K562 (cell line): Measurements from ENCODE around the gene LRRC25. TPM values are rescaled to one million over a fixed set of nuclear protein-coding genes. Genes with fewer than 3 reads are reported as not detected.

ENCODE experiments used
- ARID3B ChIP-seq: fragments of 250-450 bp; sonication (Bioruptor Pico); IDR thresholded peaks from 2 replicates; pipeline ENCODE4 v1.4.0; 2020; ENCODE audit warnings: borderline replicate concordance
- ATF7 ChIP-seq: fragments of 450-650 bp; IDR thresholded peaks from 2 replicates; pipeline ENCODE4 v1.7.1; 2014; ENCODE audit warnings: mild to moderate bottlenecking, moderate library complexity
- BACH1 ChIP-seq: fragments of 200-800 bp; sonication (Bioruptor generic); IDR thresholded peaks from 2 replicates; pipeline ENCODE4 v1.6.1; 2016; ENCODE audit warnings: missing genetic modification characterization, missing compliant biosample characterization
- EWSR1 ChIP-seq: fragments of 450-650 bp; IDR thresholded peaks from 2 replicates; pipeline ENCODE4 v1.6.1; 2018; ENCODE audit warnings: borderline replicate concordance, mild to moderate bottlenecking, low read depth, moderate library complexity; ENCODE audit not compliant: partially characterized antibody
- FOXJ2 ChIP-seq: fragments of 200-800 bp; sonication (Bioruptor generic); IDR thresholded peaks from 2 replicates; pipeline ENCODE4 v1.6.1; 2016; ENCODE audit warnings: missing genetic modification characterization, missing compliant biosample characterization
- HNRNPH1 ChIP-seq: fragments of 200-400 bp; formaldehyde crosslinking; optimal IDR thresholded peaks from 2 replicates; pipeline ENCODE3; 2017; ENCODE audit warnings: low read depth, mild to moderate bottlenecking, low read length, moderate library complexity
- JUND ChIP-seq, 2 experiments: IDR thresholded peaks; 2 replicates in 1 of 2; 3 replicates in 1 of 2; pipeline ENCODE4 v1.6.1; 2011; ENCODE audit warnings: borderline replicate concordance in 2 of 2, low read depth in 2 of 2, low read length in 2 of 2, improper control_type of control experiment in 1 of 2, missing biosample characterization in 1 of 2, missing genetic modification characterization in 1 of 2, missing genetic modification reagents in 1 of 2
- KDM1A ChIP-seq, 2 experiments: fragments of 450-650 bp; IDR thresholded peaks; 2 replicates each; pipeline ENCODE4 v1.6.1; 2016; ENCODE audit warnings: mild to moderate bottlenecking in 2 of 2
- SOX6 ChIP-seq: fragments of 450-650 bp; IDR thresholded peaks from 2 replicates; pipeline ENCODE4 v1.6.1; 2014; ENCODE audit warnings: mild to moderate bottlenecking
- TCF3 ChIP-seq: sonication (generic); formaldehyde crosslinking; IDR thresholded peaks from 2 replicates; pipeline ENCODE4 v1.4.0; 2020; ENCODE audit warnings: mild to moderate bottlenecking, missing genetic modification reagents
- VEZF1 ChIP-seq: fragments of 200-800 bp; sonication (Bioruptor generic); IDR thresholded peaks from 2 replicates; pipeline ENCODE4 v1.6.1; 2017; ENCODE audit warnings: missing genetic modification characterization, missing compliant biosample characterization
- ZNF263 ChIP-seq: sonication (generic); formaldehyde crosslinking; IDR thresholded peaks from 2 replicates; pipeline ENCODE4 v1.8.0; 2022; ENCODE audit warnings: mild to moderate bottlenecking, missing genetic modification reagents, borderline replicate concordance
- ZNF282 ChIP-seq: sonication (generic); formaldehyde crosslinking; IDR thresholded peaks from 2 replicates; pipeline ENCODE4 v1.8.1; 2023; ENCODE audit warnings: missing genetic modification reagents
- polyA plus RNA-seq, 8 experiments: library from polyadenylated mRNA; depleted of rRNA in 4 of 8; stranded (reverse) in 5 of 8; unstranded in 3 of 8; fragments of >200 nt; fragmentation: Nextera tagmentation in 2 of 8; fragmentation: Illumina TruSeq in 1 of 8; extraction: Ambion mirVana in 2 of 8; extraction: Trizol in 1 of 8; gene quantifications; 2 replicates each; pipeline versions ENCODE4 v1.2.1 to v1.2.3, GENCODE V29; 2011 to 2014; ENCODE audit warnings: inconsistent platforms in 1 of 8, missing spikeins in 1 of 8
- total RNA-seq, 7 experiments: library from RNA; depleted of rRNA in 6 of 7; stranded (reverse); fragments of >200 nt in 6 of 7; fragmentation: Illumina TruSeq in 2 of 7; extraction: Trizol in 2 of 7; gene quantifications; 2 replicates each; pipeline versions ENCODE4 v1.2.1 to v1.2.3, GENCODE V29; 2011 to 2021; ENCODE audit warnings: low replicate concordance in 1 of 7
- TF ChIP-seq, protein P1 (sequence below): fragments of 200-800 bp; sonication (Bioruptor generic); IDR thresholded peaks from 2 replicates; pipeline ENCODE4 v1.6.1; 2016; ENCODE audit warnings: missing genetic modification characterization, missing compliant biosample characterization
- TF ChIP-seq, protein P2 (sequence below): sonication (generic); formaldehyde crosslinking; IDR thresholded peaks from 2 replicates; pipeline ENCODE4 v1.8.0; 2022; ENCODE audit warnings: missing genetic modification reagents, mild to moderate bottlenecking, moderate library complexity, borderline replicate concordance

The LRRC25 gene
- total and polyA plus RNA-seq, 9 of the 15 experiments (the other 6 are each of a cell fraction or from before 2014, with no cell fraction given), result 0.07 to 0.36 (median 0.10) TPM; not detected in 3

DNA sequence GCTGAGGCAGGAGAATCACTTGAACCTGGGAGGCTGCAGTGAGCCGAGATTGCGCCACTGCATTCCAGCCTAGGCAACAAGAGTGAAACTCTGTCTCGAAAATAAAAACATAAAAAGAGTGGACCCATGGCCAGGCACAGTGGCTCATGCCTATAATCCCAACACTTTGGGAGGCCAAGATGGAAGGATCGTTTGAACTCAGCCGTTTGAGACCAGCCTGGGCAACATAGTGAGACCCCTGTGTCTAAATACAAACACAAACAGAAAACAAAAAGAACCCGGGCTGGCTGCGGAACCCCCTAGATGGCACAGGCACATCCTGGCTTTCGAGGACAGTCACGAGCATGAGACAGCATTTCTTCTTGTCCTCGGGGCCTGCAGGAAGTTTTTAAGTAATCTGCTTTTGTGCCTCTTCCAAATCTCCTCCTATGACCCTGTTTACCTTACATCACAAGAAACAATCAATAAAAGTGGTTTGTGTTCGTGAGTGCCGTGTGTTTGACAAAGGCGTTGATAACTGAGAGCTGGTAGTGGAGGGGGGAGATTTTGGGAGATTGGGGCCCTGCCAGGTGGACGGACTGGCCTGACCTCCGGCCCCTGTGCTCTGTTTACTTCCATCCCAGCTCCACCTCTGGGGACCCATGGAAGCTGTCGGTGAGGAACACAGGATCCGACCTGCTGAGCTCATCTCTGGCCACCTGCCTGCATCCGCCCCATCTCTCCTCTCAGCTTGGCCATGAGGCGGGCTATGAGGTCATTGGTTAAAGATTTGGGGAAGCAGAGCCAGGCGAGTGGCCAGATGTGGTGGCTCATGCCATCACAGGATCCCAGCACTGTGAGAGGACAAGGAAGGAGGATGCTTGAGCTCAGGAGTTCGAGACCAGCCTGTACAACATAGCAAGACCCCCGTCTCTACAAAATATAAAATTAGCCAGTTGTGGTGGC is 17.3 kb downstream of the LRRC25 start (continued):
- TF ChIP-seq ARID3B (CRISPR knock-in tag) (no peak), ZNF282 (no peak), EWSR1 (no peak), JUND (IDR thresholded peaks at IDR 0.05; ENCODE audit: borderline replicate concordance, low read depth, low read length) (peak; percentile 83), JUND (tag; IDR thresholded peaks at IDR 0.05; ENCODE audit: borderline replicate concordance, low read depth, low read length) (peak; percentile 82; the same call in 2 of the 3 replicates), ZNF263 (peak; percentile 37; the same call in 1 of the 2 replicates), FOXJ2 (tag) (peak; percentile 89), BACH1 (peak; percentile 86), TCF3 (peak; percentile 34; the same call in 1 of the 2 replicates), SOX6 (peak; percentile 88), HNRNPH1 (no peak), ATF7 (peak; percentile 97), VEZF1 (CRISPR knock-in tag) (peak; percentile 56; the same call in 1 of the 2 replicates), KDM1A (IDR thresholded peaks at IDR 0.05) (peak; percentile 72 to 84)
- TF ChIP-seq, protein P1, sequence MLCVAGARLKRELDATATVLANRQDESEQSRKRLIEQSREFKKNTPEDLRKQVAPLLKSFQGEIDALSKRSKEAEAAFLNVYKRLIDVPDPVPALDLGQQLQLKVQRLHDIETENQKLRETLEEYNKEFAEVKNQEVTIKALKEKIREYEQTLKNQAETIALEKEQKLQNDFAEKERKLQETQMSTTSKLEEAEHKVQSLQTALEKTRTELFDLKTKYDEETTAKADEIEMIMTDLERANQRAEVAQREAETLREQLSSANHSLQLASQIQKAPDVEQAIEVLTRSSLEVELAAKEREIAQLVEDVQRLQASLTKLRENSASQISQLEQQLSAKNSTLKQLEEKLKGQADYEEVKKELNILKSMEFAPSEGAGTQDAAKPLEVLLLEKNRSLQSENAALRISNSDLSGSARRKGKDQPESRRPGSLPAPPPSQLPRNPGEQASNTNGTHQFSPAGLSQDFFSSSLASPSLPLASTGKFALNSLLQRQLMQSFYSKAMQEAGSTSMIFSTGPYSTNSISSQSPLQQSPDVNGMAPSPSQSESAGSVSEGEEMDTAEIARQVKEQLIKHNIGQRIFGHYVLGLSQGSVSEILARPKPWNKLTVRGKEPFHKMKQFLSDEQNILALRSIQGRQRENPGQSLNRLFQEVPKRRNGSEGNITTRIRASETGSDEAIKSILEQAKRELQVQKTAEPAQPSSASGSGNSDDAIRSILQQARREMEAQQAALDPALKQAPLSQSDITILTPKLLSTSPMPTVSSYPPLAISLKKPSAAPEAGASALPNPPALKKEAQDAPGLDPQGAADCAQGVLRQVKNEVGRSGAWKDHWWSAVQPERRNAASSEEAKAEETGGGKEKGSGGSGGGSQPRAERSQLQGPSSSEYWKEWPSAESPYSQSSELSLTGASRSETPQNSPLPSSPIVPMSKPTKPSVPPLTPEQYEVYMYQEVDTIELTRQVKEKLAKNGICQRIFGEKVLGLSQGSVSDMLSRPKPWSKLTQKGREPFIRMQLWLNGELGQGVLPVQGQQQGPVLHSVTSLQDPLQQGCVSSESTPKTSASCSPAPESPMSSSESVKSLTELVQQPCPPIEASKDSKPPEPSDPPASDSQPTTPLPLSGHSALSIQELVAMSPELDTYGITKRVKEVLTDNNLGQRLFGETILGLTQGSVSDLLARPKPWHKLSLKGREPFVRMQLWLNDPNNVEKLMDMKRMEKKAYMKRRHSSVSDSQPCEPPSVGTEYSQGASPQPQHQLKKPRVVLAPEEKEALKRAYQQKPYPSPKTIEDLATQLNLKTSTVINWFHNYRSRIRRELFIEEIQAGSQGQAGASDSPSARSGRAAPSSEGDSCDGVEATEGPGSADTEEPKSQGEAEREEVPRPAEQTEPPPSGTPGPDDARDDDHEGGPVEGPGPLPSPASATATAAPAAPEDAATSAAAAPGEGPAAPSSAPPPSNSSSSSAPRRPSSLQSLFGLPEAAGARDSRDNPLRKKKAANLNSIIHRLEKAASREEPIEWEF, result peak; percentile 69; the same call in 1 of the 2 replicates
- TF ChIP-seq, protein P2, sequence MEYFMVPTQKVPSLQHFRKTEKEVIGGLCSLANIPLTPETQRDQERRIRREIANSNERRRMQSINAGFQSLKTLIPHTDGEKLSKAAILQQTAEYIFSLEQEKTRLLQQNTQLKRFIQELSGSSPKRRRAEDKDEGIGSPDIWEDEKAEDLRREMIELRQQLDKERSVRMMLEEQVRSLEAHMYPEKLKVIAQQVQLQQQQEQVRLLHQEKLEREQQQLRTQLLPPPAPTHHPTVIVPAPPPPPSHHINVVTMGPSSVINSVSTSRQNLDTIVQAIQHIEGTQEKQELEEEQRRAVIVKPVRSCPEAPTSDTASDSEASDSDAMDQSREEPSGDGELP (CRISPR knock-in tag), result peak; percentile 75
